MM.1S (cell line): Measurements from ENCODE around the gene RGS6.

Experiments used
- EZH2 ChIP-seq: fragments of 300-600 bp; sonication (generic); optimal IDR thresholded peaks from 2 replicates; pipeline ENCODE3; 2017; ENCODE audit warnings: low read depth, mild to moderate bottlenecking, antibody characterized with exemption, low read length, mixed read lengths
- EZH2phosphoT487 ChIP-seq: fragments of 300-600 bp; sonication (generic); IDR thresholded peaks from 2 replicates; pipeline ENCODE4 v1.6.1; 2018; ENCODE audit warnings: antibody characterized with exemption, low read length
- TF ChIP-seq, protein P1 (sequence below): fragments of 300-600 bp; sonication (generic); IDR thresholded peaks from 2 replicates; pipeline ENCODE4 v1.5.1; 2016; ENCODE audit warnings: antibody characterized with exemption, low read length, mixed read lengths

GRCh38 chr14:72124171-72124570 is 191.9 kb downstream of the RGS6 start:
- TF ChIP-seq, protein P1, sequence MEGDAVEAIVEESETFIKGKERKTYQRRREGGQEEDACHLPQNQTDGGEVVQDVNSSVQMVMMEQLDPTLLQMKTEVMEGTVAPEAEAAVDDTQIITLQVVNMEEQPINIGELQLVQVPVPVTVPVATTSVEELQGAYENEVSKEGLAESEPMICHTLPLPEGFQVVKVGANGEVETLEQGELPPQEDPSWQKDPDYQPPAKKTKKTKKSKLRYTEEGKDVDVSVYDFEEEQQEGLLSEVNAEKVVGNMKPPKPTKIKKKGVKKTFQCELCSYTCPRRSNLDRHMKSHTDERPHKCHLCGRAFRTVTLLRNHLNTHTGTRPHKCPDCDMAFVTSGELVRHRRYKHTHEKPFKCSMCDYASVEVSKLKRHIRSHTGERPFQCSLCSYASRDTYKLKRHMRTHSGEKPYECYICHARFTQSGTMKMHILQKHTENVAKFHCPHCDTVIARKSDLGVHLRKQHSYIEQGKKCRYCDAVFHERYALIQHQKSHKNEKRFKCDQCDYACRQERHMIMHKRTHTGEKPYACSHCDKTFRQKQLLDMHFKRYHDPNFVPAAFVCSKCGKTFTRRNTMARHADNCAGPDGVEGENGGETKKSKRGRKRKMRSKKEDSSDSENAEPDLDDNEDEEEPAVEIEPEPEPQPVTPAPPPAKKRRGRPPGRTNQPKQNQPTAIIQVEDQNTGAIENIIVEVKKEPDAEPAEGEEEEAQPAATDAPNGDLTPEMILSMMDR, result no peak
- no peak for TF ChIP-seq EZH2
- TF ChIP-seq EZH2phosphoT487, result no peak
